ENCODE results near the gene COG3.

- TF ChIP-seq, protein P1, sequence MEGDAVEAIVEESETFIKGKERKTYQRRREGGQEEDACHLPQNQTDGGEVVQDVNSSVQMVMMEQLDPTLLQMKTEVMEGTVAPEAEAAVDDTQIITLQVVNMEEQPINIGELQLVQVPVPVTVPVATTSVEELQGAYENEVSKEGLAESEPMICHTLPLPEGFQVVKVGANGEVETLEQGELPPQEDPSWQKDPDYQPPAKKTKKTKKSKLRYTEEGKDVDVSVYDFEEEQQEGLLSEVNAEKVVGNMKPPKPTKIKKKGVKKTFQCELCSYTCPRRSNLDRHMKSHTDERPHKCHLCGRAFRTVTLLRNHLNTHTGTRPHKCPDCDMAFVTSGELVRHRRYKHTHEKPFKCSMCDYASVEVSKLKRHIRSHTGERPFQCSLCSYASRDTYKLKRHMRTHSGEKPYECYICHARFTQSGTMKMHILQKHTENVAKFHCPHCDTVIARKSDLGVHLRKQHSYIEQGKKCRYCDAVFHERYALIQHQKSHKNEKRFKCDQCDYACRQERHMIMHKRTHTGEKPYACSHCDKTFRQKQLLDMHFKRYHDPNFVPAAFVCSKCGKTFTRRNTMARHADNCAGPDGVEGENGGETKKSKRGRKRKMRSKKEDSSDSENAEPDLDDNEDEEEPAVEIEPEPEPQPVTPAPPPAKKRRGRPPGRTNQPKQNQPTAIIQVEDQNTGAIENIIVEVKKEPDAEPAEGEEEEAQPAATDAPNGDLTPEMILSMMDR (IDR thresholded peaks at IDR 0.05), result no peak
- TF ChIP-seq POLR2A (IDR thresholded peaks at IDR 0.05) (no peak), POLR2AphosphoS5 (IDR thresholded peaks at IDR 0.05) (no peak), EP300 (IDR thresholded peaks at IDR 0.05; ENCODE audit: low read depth) (no peak)
These were observed 15.7 kb upstream of the COG3 start for GRCh38 chr13:45448965-45449559.

All from transverse colon (tissue), 4 donors.